ENCODE measurements around the gene EMCN. TPM values are rescaled to one million over a fixed set of nuclear protein-coding genes. Genes with fewer than 3 reads are reported as not detected.
"Not testable (repeated sequence)": the region's sequence is repeated elsewhere in the genome, so short reads cannot be mapped to it uniquely, and the experiment has no call there.

Gene EMCN
- total RNA-seq, 1 donor from 2014 or later, result 0.25 TPM

DNA sequence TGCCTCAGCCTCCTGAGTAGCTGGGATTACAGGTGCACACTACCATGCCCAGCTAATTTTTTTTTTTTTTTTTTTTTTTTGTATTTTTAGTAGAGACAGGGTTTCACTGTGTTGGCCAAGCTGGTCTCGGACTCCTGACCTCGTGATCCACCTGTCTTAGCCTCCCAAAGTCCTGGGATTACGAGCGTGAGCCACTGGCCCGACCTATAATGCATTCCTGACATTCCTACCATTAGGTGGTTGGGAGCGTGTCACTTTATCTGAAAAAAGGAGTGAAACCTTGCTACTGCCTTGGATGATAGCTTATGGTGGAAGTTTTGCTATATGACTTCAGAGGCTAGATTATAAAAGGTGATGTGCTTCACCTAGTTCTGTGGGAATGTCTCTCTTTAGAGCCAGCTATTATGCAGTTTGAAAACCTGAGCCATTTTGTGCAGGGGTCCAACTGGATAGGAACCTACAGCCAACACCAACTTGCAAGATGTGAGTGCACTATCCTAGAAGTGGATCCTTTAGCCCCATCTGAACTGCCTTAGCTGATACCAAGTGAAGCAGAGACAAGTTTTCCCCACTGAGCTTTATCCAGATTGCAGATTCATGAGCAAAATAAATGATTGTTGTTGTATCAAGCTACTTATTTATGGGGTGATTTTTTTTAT is 29.8 kb upstream of the EMCN start:
- H3K4me3 ChIP-seq (ENCODE audit: low read depth, low read length), result no peak overlapping the region
- TF ChIP-seq, protein P1, sequence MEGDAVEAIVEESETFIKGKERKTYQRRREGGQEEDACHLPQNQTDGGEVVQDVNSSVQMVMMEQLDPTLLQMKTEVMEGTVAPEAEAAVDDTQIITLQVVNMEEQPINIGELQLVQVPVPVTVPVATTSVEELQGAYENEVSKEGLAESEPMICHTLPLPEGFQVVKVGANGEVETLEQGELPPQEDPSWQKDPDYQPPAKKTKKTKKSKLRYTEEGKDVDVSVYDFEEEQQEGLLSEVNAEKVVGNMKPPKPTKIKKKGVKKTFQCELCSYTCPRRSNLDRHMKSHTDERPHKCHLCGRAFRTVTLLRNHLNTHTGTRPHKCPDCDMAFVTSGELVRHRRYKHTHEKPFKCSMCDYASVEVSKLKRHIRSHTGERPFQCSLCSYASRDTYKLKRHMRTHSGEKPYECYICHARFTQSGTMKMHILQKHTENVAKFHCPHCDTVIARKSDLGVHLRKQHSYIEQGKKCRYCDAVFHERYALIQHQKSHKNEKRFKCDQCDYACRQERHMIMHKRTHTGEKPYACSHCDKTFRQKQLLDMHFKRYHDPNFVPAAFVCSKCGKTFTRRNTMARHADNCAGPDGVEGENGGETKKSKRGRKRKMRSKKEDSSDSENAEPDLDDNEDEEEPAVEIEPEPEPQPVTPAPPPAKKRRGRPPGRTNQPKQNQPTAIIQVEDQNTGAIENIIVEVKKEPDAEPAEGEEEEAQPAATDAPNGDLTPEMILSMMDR (IDR thresholded peaks at IDR 0.05; ENCODE audit: insufficient read depth, low read length, poor library complexity, severe bottlenecking), result no peak
- no peaks in the 10 kb centered on the region for H3K27me3 ChIP-seq (ENCODE audit: control insufficient read depth, insufficient read depth, low read length)
- no peak for DNase-seq (ENCODE audit: low read depth)
- H3K36me3 ChIP-seq (ENCODE audit: control insufficient read depth, insufficient read depth, low read length), result no peaks in the 10 kb centered on the region

DNA sequence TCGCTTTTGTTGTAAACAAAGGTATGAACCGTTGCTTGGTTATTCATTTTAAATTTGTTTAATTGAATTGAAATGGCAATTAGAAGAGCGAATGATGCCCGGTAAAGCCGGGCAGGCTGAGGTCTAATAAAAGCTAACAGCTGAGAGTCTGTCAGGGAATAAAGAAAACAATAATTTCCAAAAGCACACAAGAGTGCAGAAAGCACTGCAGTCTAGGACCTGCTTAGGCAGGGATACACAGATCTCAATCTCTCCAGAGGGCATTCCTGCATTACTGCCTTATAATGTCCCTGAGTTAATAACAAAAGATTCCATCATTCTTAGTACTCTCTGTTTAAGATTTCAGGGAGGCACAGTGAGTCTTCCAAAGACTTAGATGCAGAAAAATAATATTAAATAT is 27.6 kb upstream of the EMCN start:
- Histone ChIP-seq H3K27me3 (ENCODE audit: control insufficient read depth, insufficient read depth, low read length) (no peaks in the 10 kb centered on the region), H3K4me3 (ENCODE audit: low read depth, low read length) (no peak overlapping the region), H3K36me3 (ENCODE audit: control insufficient read depth, insufficient read depth, low read length) (no peaks in the 10 kb centered on the region)
- TF ChIP-seq, protein P1 (IDR thresholded peaks at IDR 0.05; ENCODE audit: insufficient read depth, low read length, poor library complexity, severe bottlenecking), result no peak
- no peak for DNase-seq (ENCODE audit: low read depth)

DNA sequence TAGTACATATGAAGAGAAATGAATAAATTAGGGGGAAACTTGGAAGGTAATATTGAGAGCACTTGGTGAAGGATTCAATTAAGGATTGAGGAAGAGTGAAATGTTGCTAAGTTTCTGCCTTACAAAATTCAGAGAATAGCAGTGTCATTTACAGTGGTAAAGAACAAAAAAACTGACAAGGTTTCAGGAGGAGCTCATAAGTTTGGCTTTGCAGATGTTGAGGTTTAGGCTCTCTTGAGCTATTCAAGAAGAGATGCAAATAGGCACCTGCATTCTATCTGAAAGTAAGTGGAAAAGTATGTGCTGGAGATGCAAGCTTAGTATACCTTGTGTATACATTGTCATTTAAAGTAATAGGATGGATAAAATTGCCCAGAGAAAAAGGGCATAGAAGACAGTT is 22.3 kb upstream of the EMCN start:
- no peaks in the 10 kb centered on the region for H3K27me3 ChIP-seq (ENCODE audit: control insufficient read depth, insufficient read depth, low read length)
- TF ChIP-seq, protein P1 (IDR thresholded peaks at IDR 0.05; ENCODE audit: insufficient read depth, low read length, poor library complexity, severe bottlenecking), result no peak
- no peak overlapping the region for H3K4me3 ChIP-seq (ENCODE audit: low read depth, low read length)
- no peaks in the 10 kb centered on the region for H3K36me3 ChIP-seq (ENCODE audit: control insufficient read depth, insufficient read depth, low read length)
- no peak for DNase-seq (ENCODE audit: low read depth)

DNA sequence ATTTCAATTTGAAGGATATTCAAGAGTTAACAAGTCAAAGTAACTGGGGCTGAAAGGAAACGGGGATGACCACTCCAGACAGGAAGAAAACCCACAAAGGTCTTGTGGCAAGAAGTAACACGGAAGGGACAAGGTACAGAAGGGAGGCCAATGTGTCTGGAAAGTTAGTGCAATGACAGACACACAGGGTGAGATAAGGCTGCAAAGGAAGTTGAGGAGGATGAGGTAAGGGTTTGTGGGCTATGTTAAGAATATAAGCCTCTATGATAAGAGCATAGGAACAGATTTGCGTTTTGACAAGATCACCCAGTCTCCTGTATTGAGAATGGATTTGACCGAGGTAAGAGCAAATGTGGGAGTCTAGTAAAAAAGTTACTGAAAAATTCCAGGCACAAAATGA is 21.9 kb upstream of the EMCN start:
- H3K36me3 ChIP-seq (ENCODE audit: control insufficient read depth, insufficient read depth, low read length), result no peaks in the 10 kb centered on the region
- H3K27me3 ChIP-seq (ENCODE audit: control insufficient read depth, insufficient read depth, low read length), result no peaks in the 10 kb centered on the region
- DNase-seq (ENCODE audit: low read depth), result no peak
- H3K4me3 ChIP-seq (ENCODE audit: low read depth, low read length), result no peak overlapping the region
- TF ChIP-seq, protein P1 (IDR thresholded peaks at IDR 0.05; ENCODE audit: insufficient read depth, low read length, poor library complexity, severe bottlenecking), result no peak

DNA sequence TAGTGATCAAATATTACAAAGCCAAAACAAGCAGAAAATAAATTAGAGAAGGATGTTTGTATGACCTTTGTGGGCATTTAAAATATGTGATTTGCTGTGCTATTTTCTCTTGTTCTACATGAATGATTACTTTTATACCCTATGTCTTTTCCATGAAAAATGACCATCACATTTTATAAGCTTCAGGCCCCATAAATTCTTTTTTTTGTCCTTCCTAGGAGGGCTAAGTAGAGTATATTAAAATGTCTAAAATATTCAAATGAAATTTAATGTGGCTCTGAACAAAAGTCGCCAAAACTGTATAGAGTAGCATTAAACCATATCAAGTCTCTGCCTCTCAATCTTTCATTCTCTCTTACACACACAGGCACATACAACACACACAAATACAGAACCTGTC is 15.9 kb upstream of the EMCN start:
- Histone ChIP-seq H3K27me3 (ENCODE audit: control insufficient read depth, insufficient read depth, low read length) (no peaks in the 10 kb centered on the region), H3K4me3 (ENCODE audit: low read depth, low read length) (no peak overlapping the region), H3K36me3 (ENCODE audit: control insufficient read depth, insufficient read depth, low read length) (no peaks in the 10 kb centered on the region)
- no peak for DNase-seq (ENCODE audit: low read depth)
- TF ChIP-seq, protein P1 (IDR thresholded peaks at IDR 0.05; ENCODE audit: insufficient read depth, low read length, poor library complexity, severe bottlenecking), result no peak

DNA sequence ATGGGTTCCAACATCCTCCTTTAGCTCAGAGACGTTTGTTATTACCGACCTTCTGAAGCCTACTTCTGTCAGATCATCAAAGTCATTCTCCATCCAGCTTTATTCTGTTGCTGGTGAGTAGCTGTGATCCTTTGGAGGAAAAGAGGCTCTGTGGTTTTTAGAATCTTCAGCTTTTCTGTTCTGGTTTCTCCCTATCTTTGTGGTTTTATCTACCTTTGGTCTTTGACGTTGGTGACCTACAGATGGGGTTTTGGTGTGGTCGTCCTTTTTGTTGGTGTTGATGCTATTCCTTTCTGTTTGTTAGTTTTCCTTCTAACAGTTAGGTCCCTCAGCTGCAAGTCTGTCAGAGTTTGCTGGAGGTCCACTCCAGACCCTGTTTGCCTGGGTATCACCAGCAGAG is 12.3 kb upstream of the EMCN start:
- not testable (repeated sequence) for H3K27me3 ChIP-seq (ENCODE audit: control insufficient read depth, insufficient read depth, low read length); DNase-seq (ENCODE audit: low read depth); H3K36me3 ChIP-seq (ENCODE audit: control insufficient read depth, insufficient read depth, low read length); H3K4me3 ChIP-seq (ENCODE audit: low read depth, low read length)

All from kidney epithelial cell (primary cell).